HEK293T (cell line): Measurements from ENCODE around the gene PSMD9.
"Not testable (repeated sequence)": the region's sequence is repeated elsewhere in the genome, so short reads cannot be mapped to it uniquely, and the experiment has no call there.

ENCODE experiments used
- CTCF ChIA-PET: fragments of 350-600 bp; formaldehyde crosslinking; extraction: SDS; loops from one replicate; lab custom pipeline; 2021; ENCODE audit warnings: antibody characterized with exemption, inconsistent platforms; lab: Yijun Ruan, JAX
- POLR2A ChIA-PET: fragments of 350-600 bp; formaldehyde crosslinking; extraction: SDS; loops from one replicate; lab custom pipeline; 2020; ENCODE audit warnings: antibody characterized with exemption, inconsistent platforms; lab: Yijun Ruan, JAX
- DNase-seq: peaks from one replicate; pipeline ENCODE4 v3.0.0; 2012; ENCODE audit warnings: mixed read lengths; ENCODE audit errors: extremely low spot score
- ARNT ChIP-seq: fragments of 450-650 bp; IDR thresholded peaks from 2 replicates; pipeline ENCODE4 v1.6.1; 2017; ENCODE audit warnings: mild to moderate bottlenecking
- BHLHE40 ChIP-seq: fragments of 450-650 bp; IDR thresholded peaks from 2 replicates; pipeline ENCODE4 v1.6.1; 2016; ENCODE audit warnings: mild to moderate bottlenecking, moderate library complexity, borderline replicate concordance
- CTBP1 ChIP-seq: fragments of 450-650 bp; IDR thresholded peaks from 2 replicates; pipeline ENCODE4 v1.6.1; 2016; ENCODE audit warnings: borderline replicate concordance
- ELF4 ChIP-seq: fragments of 450-650 bp; IDR thresholded peaks from 2 replicates; pipeline ENCODE4 v1.6.1; 2017; ENCODE audit warnings: antibody characterized with exemption
- FOXA1 ChIP-seq: fragments of 450-650 bp; IDR thresholded peaks from 2 replicates; pipeline ENCODE4 v1.6.1; 2016; ENCODE audit warnings: mild to moderate bottlenecking
- FOXK2 ChIP-seq: fragments of 450-650 bp; IDR thresholded peaks from 2 replicates; pipeline ENCODE4 v1.6.1; 2016; ENCODE audit warnings: mild to moderate bottlenecking
- FOXM1 ChIP-seq: fragments of 450-650 bp; IDR thresholded peaks from 2 replicates; pipeline ENCODE4 v1.6.1; 2017; ENCODE audit warnings: mild to moderate bottlenecking, borderline replicate concordance
- HDGF ChIP-seq: fragments of 450-650 bp; IDR thresholded peaks from 2 replicates; pipeline ENCODE4 v1.6.1; 2017; ENCODE audit warnings: antibody characterized with exemption, borderline replicate concordance
- L3MBTL2 ChIP-seq: fragments of 450-650 bp; conservative IDR thresholded peaks from 2 replicates; pipeline ENCODE4 v1.6.1; 2016; ENCODE audit warnings: mild to moderate bottlenecking
- LEF1 ChIP-seq: fragments of 450-650 bp; IDR thresholded peaks from 2 replicates; pipeline ENCODE4 v1.6.1; 2017; ENCODE audit warnings: mild to moderate bottlenecking, borderline replicate concordance
- NFRKB ChIP-seq: fragments of 450-650 bp; IDR thresholded peaks from 2 replicates; pipeline ENCODE4 v1.6.1; 2016; ENCODE audit warnings: mild to moderate bottlenecking, moderate library complexity
- SP1 ChIP-seq: fragments of 450-650 bp; IDR thresholded peaks from 2 replicates; pipeline ENCODE4 v1.6.1; 2017
- SUZ12 ChIP-seq: fragments of 450-650 bp; IDR thresholded peaks from 2 replicates; pipeline ENCODE4 v1.6.1; 2016; ENCODE audit warnings: mild to moderate bottlenecking
- TARDBP ChIP-seq: fragments of 450-650 bp; IDR thresholded peaks from 2 replicates; pipeline ENCODE4 v1.6.1; 2016
- ZNF384 ChIP-seq: fragments of 450-650 bp; IDR thresholded peaks from 2 replicates; pipeline ENCODE4 v1.6.1; 2016
- TF ChIP-seq, protein P1 (sequence below): fragments of 450-650 bp; IDR thresholded peaks from 2 replicates; pipeline ENCODE4 v1.6.1; 2016

The PSMD9 gene

DNA sequence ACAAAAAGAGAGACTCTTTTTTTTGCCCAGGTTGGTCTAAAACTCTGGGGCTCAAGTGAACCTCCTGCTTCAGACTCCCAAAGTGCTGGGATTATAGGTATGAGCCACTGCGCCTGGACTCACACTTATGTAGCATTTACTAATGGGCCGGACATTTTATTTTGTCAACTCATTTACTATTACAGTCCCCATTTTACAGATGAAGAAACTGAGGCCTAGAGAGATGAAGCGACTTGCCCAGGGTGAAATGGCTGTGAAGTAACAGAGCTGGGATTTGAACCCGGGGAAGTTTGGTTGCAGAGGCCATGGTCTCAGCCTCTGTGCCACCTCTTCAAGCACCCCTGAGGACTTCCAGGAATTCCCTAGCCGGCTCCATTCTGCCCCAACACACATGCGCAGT is 39.4 kb upstream of the PSMD9 start:
- ChIA-PET CTCF (no interaction called here), POLR2A (interaction anchor here (1.2 kb wide), 1 partner anchor 39 kb away, joined by 3 read pairs; the partner anchor contains the start of gene PSMD9)

DNA sequence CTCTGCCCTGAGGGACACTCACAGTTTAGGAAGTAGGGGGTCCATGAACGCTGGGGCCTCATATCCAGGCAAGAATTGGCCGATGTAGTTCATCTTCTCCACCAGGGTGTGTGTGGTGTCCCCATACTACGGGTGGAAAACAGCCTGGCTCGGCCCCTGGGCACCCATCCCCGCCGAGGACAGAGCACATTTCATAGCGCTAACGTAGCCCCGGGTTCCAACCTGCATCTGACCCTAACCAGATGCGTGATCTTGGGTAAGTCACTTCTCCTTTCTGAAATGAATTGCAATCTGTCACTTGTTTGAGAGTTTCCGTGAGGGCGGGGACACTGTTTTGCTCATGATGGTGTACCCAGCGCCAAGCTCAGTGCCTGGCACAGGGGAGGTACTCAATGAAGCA is 38.9 kb upstream of the PSMD9 start:
- ChIA-PET POLR2A (no interaction called here), CTCF (no interaction called here)
- TF ChIP-seq FOXA1 (no peak), HDGF (no peak), SP1 (no peak), TARDBP (no peak)
- TF ChIP-seq, protein P1, sequence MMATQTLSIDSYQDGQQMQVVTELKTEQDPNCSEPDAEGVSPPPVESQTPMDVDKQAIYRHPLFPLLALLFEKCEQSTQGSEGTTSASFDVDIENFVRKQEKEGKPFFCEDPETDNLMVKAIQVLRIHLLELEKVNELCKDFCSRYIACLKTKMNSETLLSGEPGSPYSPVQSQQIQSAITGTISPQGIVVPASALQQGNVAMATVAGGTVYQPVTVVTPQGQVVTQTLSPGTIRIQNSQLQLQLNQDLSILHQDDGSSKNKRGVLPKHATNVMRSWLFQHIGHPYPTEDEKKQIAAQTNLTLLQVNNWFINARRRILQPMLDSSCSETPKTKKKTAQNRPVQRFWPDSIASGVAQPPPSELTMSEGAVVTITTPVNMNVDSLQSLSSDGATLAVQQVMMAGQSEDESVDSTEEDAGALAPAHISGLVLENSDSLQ = no peak
- DNase-seq = no peak

More for the DNA sequence above, 39.4 kb upstream of the PSMD9 start:
- DNase-seq = no peak
- TF ChIP-seq ELF4 (no peak), ARNT (no peak), BHLHE40 (no peak), TARDBP (no peak), SP1 (no peak), FOXM1 (no peak), HDGF (no peak), FOXK2 (no peak), CTBP1 (no peak), ZNF384 (no peak), L3MBTL2 (no peak), FOXA1 (no peak), LEF1 (no peak), NFRKB (no peak), SUZ12 (no peak)
- TF ChIP-seq, protein P1 = no peak

DNA sequence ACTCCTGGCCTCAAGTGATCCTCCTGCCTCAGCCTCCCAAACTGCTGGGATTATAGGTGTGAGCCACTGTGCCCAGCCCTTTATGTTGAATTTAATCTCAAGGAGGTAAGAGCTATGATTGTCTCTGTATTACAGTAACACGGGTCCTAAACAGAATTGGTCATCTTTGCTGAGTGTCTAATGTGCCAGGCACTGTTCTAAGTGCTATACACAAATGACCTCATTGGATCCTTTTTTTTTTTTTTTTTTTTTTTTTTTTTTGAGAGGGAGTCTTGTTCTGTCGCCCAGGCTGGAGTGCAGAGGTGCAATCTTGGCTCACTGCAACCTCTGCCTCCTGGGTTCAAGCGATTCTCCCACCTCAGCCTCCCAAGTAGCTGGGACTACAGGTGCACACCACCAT is 36.2 kb upstream of the PSMD9 start:
- CTCF ChIA-PET, POLR2A ChIA-PET, DNase-seq: not testable (repeated sequence)
- peak; percentile 82 for TF ChIP-seq ZNF384

DNA sequence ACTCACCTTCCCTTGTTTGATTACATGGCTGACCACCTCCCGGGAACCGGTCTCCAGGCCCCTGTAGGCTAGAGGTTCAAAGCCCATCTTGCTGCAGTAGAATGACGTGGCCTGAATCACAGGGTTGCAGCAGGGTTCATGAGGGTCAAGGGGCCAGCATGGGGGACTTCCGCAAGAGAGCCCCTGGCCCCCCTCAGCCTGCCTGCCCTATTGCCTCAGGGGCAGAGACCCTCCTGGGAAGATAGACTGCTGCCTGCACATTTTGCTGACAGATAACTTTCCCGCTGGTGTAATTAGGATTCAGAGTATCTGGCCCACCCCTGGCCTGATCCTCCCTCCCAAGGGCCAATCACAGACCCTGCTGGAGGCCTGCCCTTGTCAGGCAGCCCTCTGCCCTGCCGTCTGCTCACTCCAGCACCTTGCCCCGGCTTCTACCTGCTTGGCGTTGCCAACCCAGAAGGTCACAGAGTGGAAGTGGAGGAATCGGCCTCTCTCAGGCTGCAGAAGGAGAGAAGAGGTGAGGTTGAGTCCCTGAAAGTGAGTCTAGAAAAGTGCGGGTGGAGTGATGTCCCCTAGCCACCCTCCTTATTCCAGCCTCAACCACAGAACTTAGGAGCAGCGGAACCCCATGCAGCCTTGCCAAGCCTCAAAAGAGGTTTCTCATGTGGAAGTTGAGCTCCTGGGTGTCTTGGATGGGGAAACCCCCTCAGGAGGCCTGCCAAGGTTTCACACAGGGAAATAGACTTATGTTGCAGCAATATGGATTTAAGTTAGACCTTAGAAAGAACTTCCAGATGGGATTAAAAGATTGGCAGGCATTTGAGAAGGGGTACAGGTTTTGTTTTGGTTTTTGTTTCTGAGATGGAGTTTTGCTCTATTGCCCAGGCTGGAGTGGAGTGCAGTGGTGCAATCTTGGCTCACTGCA is 31.0 kb upstream of the PSMD9 start:
- ChIA-PET POLR2A (no interaction called here), CTCF (no interaction called here)
- TF ChIP-seq, protein P1 = no peak
- no peak for TF ChIP-seq L3MBTL2
- no peak for TF ChIP-seq ARNT
- TF ChIP-seq SP1 = no peak
- no peak for TF ChIP-seq CTBP1
- TF ChIP-seq SUZ12 = no peak
- TF ChIP-seq HDGF = no peak
- TF ChIP-seq ELF4 = no peak
- TF ChIP-seq FOXK2 = no peak
- no peak for TF ChIP-seq NFRKB
- TF ChIP-seq TARDBP = no peak
- no peak for TF ChIP-seq ZNF384
- no peak for TF ChIP-seq FOXM1
- TF ChIP-seq BHLHE40 = no peak
- TF ChIP-seq FOXA1 = no peak
- TF ChIP-seq LEF1 = no peak
- no peak for DNase-seq

DNA sequence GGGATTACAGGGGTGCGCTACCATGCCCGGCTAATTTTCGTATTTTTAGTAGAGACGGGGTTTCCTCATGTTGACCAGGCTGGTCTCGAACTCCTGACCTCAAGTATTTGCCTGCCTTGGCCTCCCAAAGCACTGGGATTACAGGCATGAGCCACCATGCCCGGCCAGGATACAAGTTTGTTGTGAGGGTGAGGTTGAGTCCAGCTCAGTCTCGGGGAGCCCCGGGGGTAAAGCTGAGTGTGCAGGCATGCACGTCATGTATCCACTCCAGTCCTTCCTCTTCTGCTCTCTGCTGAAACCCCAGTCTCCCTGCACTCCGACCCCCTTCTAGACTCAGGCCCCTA is 30.3 kb upstream of the PSMD9 start:
- DNase-seq = no peak
- POLR2A ChIA-PET = no interaction called here
- TF ChIP-seq TARDBP = no peak
- TF ChIP-seq L3MBTL2 = no peak
- TF ChIP-seq FOXA1 = no peak
- CTCF ChIA-PET = no interaction called here

DNA sequence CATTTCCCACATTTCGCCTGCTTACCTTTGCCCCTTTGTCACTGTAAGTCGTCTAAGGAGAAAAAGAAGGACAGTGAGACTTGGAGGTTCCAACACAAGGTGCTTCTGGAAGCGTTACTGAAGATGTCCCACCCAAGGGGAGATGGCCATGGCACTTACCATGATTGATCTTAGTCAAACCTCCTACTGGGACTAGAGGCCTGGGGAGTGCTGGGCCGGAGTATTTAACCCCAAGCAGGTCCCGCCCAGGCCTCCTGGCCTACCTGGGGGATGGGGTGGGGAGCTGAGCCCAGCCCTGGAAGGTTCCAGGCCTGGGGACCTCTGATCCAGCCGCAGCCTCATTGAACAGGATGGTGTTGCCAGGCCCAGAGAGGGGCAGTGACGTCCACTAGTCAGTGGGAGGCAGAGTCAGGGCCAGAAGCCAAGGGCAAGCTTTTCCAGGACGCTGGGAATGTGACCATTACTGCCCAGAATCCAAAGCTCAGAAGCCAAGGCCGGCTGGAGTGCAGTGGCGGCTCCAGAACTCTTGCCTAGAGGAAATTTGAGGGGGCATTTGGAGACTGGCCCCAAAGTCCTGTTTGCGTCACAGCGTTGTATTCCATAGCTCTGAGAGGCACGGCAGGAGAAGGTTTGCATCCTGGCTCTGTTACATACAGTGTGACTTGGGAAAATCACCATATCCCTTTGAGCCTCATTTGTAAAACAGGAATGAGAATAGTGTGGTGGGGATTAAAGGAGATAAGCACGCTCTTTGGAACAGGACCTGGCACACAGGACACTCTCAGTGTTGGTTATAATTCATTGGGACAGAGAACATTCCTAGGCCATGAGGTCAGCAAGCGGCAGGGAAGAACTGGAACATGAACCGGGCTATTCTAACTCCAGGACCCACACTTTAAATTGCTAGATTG is 29.7 kb upstream of the PSMD9 start, which contains the start of gene HPD:
HPD (minus strand) TSS at position 198 of the 911 bp plus-strand sequence; CDS start at position 162, 36 bp downstream.
- CTCF ChIA-PET = no interaction called here
- no peak for DNase-seq
- no peak for TF ChIP-seq TARDBP
- TF ChIP-seq, protein P1 = peak; percentile 40; the same call in 1 of the 2 replicates
- no peak for TF ChIP-seq HDGF
- POLR2A ChIA-PET = no interaction called here
